ENCODE data around the gene ISYNA1.

Gene ISYNA1

GRCh38 chr19:18419195-18419698 is 18.7 kb downstream of the ISYNA1 start, which contains the start of gene SSBP4:
Gene SSBP4 (plus strand): TSS chr19:18419398. CDS start chr19:18419649, 251 bp downstream.
- no peak within 1 kb of the TSS for H3K27ac ChIP-seq (ENCODE audit: low read length)
- H3K27me3 ChIP-seq (ENCODE audit: insufficient read depth, low read length) = peaks cover 53% of the 10 kb centered on the region
- H3K4me1 ChIP-seq (ENCODE audit: insufficient read depth, low read length) = peaks cover 20% of the 10 kb centered on the region
- H3K36me3 ChIP-seq (ENCODE audit: insufficient read depth, low read depth, low read length) = no peaks in the 10 kb centered on the region
- H3K4me3 ChIP-seq (ENCODE audit: low read length) = peak within 1 kb of the TSS; percentile 55; the same call in 1 of the 2 replicates
- no peak within 1 kb of the TSS for H3K9ac ChIP-seq (ENCODE audit: low read depth, low read length)
- H3K9me3 ChIP-seq (ENCODE audit: insufficient read depth, low read depth, low read length) = no peaks in the 10 kb centered on the region

GRCh38 chr19:18418483-18419194 is 19.3 kb downstream of the ISYNA1 start:
- H3K9ac ChIP-seq (ENCODE audit: low read depth, low read length) = no peak overlapping the region
- no peak overlapping the region for H3K27ac ChIP-seq (ENCODE audit: low read length)
- H3K4me1 ChIP-seq (ENCODE audit: insufficient read depth, low read length) = peaks cover 15% of the 10 kb centered on the region

GRCh38 chr19:18418029-18418482 is 19.9 kb downstream of the ISYNA1 start:
- peaks cover 14% of the 10 kb centered on the region for H3K4me1 ChIP-seq (ENCODE audit: insufficient read depth, low read length)
- no peak overlapping the region for H3K27ac ChIP-seq (ENCODE audit: low read length)
- peak overlapping the region; percentile 75; the same call in 1 of the 2 replicates for H3K4me3 ChIP-seq (ENCODE audit: low read length)
- H3K36me3 ChIP-seq (ENCODE audit: insufficient read depth, low read depth, low read length) = no peaks in the 10 kb centered on the region
- no peak overlapping the region; the same call in 1 of the 2 replicates for H3K9ac ChIP-seq (ENCODE audit: low read depth, low read length)
- peaks cover 53% of the 10 kb centered on the region for H3K27me3 ChIP-seq (ENCODE audit: insufficient read depth, low read length)
- no peaks in the 10 kb centered on the region for H3K9me3 ChIP-seq (ENCODE audit: insufficient read depth, low read depth, low read length)

More at GRCh38 chr19:18418483-18419194, 19.3 kb downstream of the ISYNA1 start:
- no peaks in the 10 kb centered on the region for H3K36me3 ChIP-seq (ENCODE audit: insufficient read depth, low read depth, low read length)
- H3K27me3 ChIP-seq (ENCODE audit: insufficient read depth, low read length) = peaks cover 53% of the 10 kb centered on the region
- no peaks in the 10 kb centered on the region for H3K9me3 ChIP-seq (ENCODE audit: insufficient read depth, low read depth, low read length)
- H3K4me3 ChIP-seq (ENCODE audit: low read length) = peak overlapping the region; percentile 55; the same call in 1 of the 2 replicates

- Histone ChIP-seq H3K36me3 (ENCODE audit: insufficient read depth, low read depth, low read length) (no peaks in the 10 kb centered on the region), H3K27ac (ENCODE audit: low read length) (peak overlapping the region; percentile 78), H3K9ac (ENCODE audit: low read depth, low read length) (peak overlapping the region; percentile 65; the same call in 1 of the 2 replicates), H3K4me1 (ENCODE audit: insufficient read depth, low read length) (peaks cover 14% of the 10 kb centered on the region), H3K9me3 (ENCODE audit: insufficient read depth, low read depth, low read length) (no peaks in the 10 kb centered on the region), H3K4me3 (ENCODE audit: low read length) (peak overlapping the region; percentile 75), H3K27me3 (ENCODE audit: insufficient read depth, low read length) (peaks cover 53% of the 10 kb centered on the region)
Observed at GRCh38 chr19:18417250-18418028, 20.5 kb downstream of the ISYNA1 start.

- Histone ChIP-seq H3K27ac (ENCODE audit: low read length) (peak overlapping the region; percentile 78), H3K4me3 (ENCODE audit: low read length) (peak overlapping the region; percentile 75)
Observed at GRCh38 chr19:18416778-18417249, 21.1 kb downstream of the ISYNA1 start.

GRCh38 chr19:18415178-18415867 is 22.6 kb downstream of the ISYNA1 start:
- no peaks in the 10 kb centered on the region for H3K9me3 ChIP-seq (ENCODE audit: insufficient read depth, low read depth, low read length)
- peaks cover 40% of the 10 kb centered on the region for H3K27me3 ChIP-seq (ENCODE audit: insufficient read depth, low read length)
- no peak overlapping the region; the same call in 1 of the 2 replicates for H3K9ac ChIP-seq (ENCODE audit: low read depth, low read length)
- H3K36me3 ChIP-seq (ENCODE audit: insufficient read depth, low read depth, low read length) = no peaks in the 10 kb centered on the region
- peaks cover 14% of the 10 kb centered on the region for H3K4me1 ChIP-seq (ENCODE audit: insufficient read depth, low read length)
- no peak overlapping the region for H3K4me3 ChIP-seq (ENCODE audit: low read length)
- H3K27ac ChIP-seq (ENCODE audit: low read length) = no peak overlapping the region

More at GRCh38 chr19:18416778-18417249, 21.1 kb downstream of the ISYNA1 start:
- Histone ChIP-seq H3K9me3 (ENCODE audit: insufficient read depth, low read depth, low read length) (no peaks in the 10 kb centered on the region), H3K27me3 (ENCODE audit: insufficient read depth, low read length) (peaks cover 53% of the 10 kb centered on the region), H3K4me1 (ENCODE audit: insufficient read depth, low read length) (peaks cover 14% of the 10 kb centered on the region), H3K9ac (ENCODE audit: low read depth, low read length) (peak overlapping the region; percentile 65; the same call in 1 of the 2 replicates), H3K36me3 (ENCODE audit: insufficient read depth, low read depth, low read length) (no peaks in the 10 kb centered on the region)

- H3K27ac ChIP-seq (ENCODE audit: low read length) = no peak overlapping the region
- H3K9ac ChIP-seq (ENCODE audit: low read depth, low read length) = no peak overlapping the region
- peaks cover 14% of the 10 kb centered on the region for H3K4me1 ChIP-seq (ENCODE audit: insufficient read depth, low read length)
- no peaks in the 10 kb centered on the region for H3K36me3 ChIP-seq (ENCODE audit: insufficient read depth, low read depth, low read length)
- no peaks in the 10 kb centered on the region for H3K9me3 ChIP-seq (ENCODE audit: insufficient read depth, low read depth, low read length)
- peaks cover 33% of the 10 kb centered on the region for H3K27me3 ChIP-seq (ENCODE audit: insufficient read depth, low read length)
- H3K4me3 ChIP-seq (ENCODE audit: low read length) = no peak overlapping the region
Observed at GRCh38 chr19:18414504-18415177, 23.3 kb downstream of the ISYNA1 start.

- Histone ChIP-seq H3K4me3 (ENCODE audit: low read length) (no peak overlapping the region), H3K9ac (ENCODE audit: low read depth, low read length) (no peak overlapping the region)
Observed at GRCh38 chr19:18412610-18413239, 25.2 kb downstream of the ISYNA1 start.

GRCh38 chr19:18408053-18408476 is 29.9 kb downstream of the ISYNA1 start:
- no peaks in the 10 kb centered on the region; the same call in 1 of the 2 replicates for H3K4me1 ChIP-seq (ENCODE audit: insufficient read depth, low read length)
- H3K27ac ChIP-seq (ENCODE audit: low read length) = no peak overlapping the region
- H3K27me3 ChIP-seq (ENCODE audit: insufficient read depth, low read length) = no peaks in the 10 kb centered on the region
- no peaks in the 10 kb centered on the region for H3K9me3 ChIP-seq (ENCODE audit: insufficient read depth, low read depth, low read length)
- H3K9ac ChIP-seq (ENCODE audit: low read depth, low read length) = no peak overlapping the region
- H3K36me3 ChIP-seq (ENCODE audit: insufficient read depth, low read depth, low read length) = no peaks in the 10 kb centered on the region
- no peak overlapping the region for H3K4me3 ChIP-seq (ENCODE audit: low read length)

More at GRCh38 chr19:18412610-18413239, 25.2 kb downstream of the ISYNA1 start:
- Histone ChIP-seq H3K4me1 (ENCODE audit: insufficient read depth, low read length) (peaks cover 4% of the 10 kb centered on the region; the same call in 1 of the 2 replicates), H3K36me3 (ENCODE audit: insufficient read depth, low read depth, low read length) (no peaks in the 10 kb centered on the region), H3K9me3 (ENCODE audit: insufficient read depth, low read depth, low read length) (no peaks in the 10 kb centered on the region), H3K27me3 (ENCODE audit: insufficient read depth, low read length) (peaks cover 20% of the 10 kb centered on the region; the same call in 1 of the 2 replicates), H3K27ac (ENCODE audit: low read length) (no peak overlapping the region)

- Histone ChIP-seq H3K36me3 (ENCODE audit: insufficient read depth, low read depth, low read length) (no peaks in the 10 kb centered on the region), H3K4me1 (ENCODE audit: insufficient read depth, low read length) (no peaks in the 10 kb centered on the region; the same call in 1 of the 2 replicates), H3K9me3 (ENCODE audit: insufficient read depth, low read depth, low read length) (no peaks in the 10 kb centered on the region), H3K4me3 (ENCODE audit: low read length) (no peak overlapping the region), H3K27ac (ENCODE audit: low read length) (no peak overlapping the region), H3K27me3 (ENCODE audit: insufficient read depth, low read length) (no peaks in the 10 kb centered on the region), H3K9ac (ENCODE audit: low read depth, low read length) (no peak overlapping the region)
Observed at GRCh38 chr19:18406749-18407148, 31.2 kb downstream of the ISYNA1 start.
